Liver (tissue), 9 donors: ENCODE results near the gene IL22RA1. TPM values are rescaled to one million over a fixed set of nuclear protein-coding genes. Genes with fewer than 3 reads are reported as not detected.

Experiments
- DNase-seq: peaks from one replicate; pipeline ENCODE4 v3.0.0-alpha.2; 2017; ENCODE audit warnings: low spot score
- H3K27ac ChIP-seq, 2 donors: one replicate each; pipeline ENCODE4 v1.7.0; 2013; ENCODE audit warnings: inconsistent platforms in 2 of 2, low read length in 2 of 2, control low read depth in 1 of 2, low read depth in 1 of 2, mild to moderate bottlenecking in 1 of 2
- H3K27me3 ChIP-seq, 4 donors: one replicate each; pipeline versions ENCODE4 v1.6.1 to v1.7.0; 2013; ENCODE audit warnings: low read length in 3 of 4, inconsistent platforms in 1 of 4, mild to moderate bottlenecking in 1 of 4, moderate library complexity in 1 of 4; ENCODE audit not compliant: control insufficient read depth in 4 of 4, insufficient read depth in 4 of 4
- H3K36me3 ChIP-seq, 4 donors: one replicate each; pipeline versions ENCODE4 v1.6.1 to v1.7.0; 2013; ENCODE audit warnings: low read length in 3 of 4, mild to moderate bottlenecking in 3 of 4, low read depth in 1 of 4, moderate library complexity in 1 of 4; ENCODE audit not compliant: control insufficient read depth in 4 of 4, insufficient read depth in 3 of 4
- H3K4me1 ChIP-seq, 4 donors: one replicate each; pipeline versions ENCODE4 v1.6.1 to v1.7.0; 2013; ENCODE audit warnings: low read length in 3 of 4, mild to moderate bottlenecking in 3 of 4, moderate library complexity in 1 of 4; ENCODE audit not compliant: control insufficient read depth in 4 of 4, insufficient read depth in 4 of 4
- H3K4me3 ChIP-seq, 3 donors: one replicate each; pipeline versions ENCODE4 v1.6.1 to v1.7.0; 2013; ENCODE audit warnings: low read length in 3 of 3, control low read depth in 1 of 3, low read depth in 1 of 3, mild to moderate bottlenecking in 1 of 3
- H3K9ac ChIP-seq, 2 donors: one replicate each; pipeline ENCODE4 v1.7.0; 2013; ENCODE audit warnings: low read length in 2 of 2, mild to moderate bottlenecking in 2 of 2, moderate library complexity in 2 of 2, control low read depth in 1 of 2, low read depth in 1 of 2
- H3K9me3 ChIP-seq, 4 donors: one replicate each; pipeline versions ENCODE4 v1.6.1 to v1.7.0; 2013; ENCODE audit warnings: low read length in 3 of 4; ENCODE audit not compliant: control insufficient read depth in 4 of 4
- EGR1 ChIP-seq, 2 donors: IDR thresholded peaks; 2 replicates each; pipeline ENCODE4 v1.6.1; 2016 to 2018; ENCODE audit warnings: antibody characterized with exemption in 2 of 2, low read depth in 2 of 2
- FOXA2 ChIP-seq: IDR thresholded peaks from 2 replicates; pipeline ENCODE4 v1.6.1; 2016; ENCODE audit warnings: antibody characterized with exemption
- HNF4A ChIP-seq, 2 donors: conservative IDR thresholded peaks; 2 replicates each; pipeline ENCODE4 v1.6.1; 2016; ENCODE audit warnings: antibody characterized with exemption in 2 of 2, mild to moderate bottlenecking in 2 of 2
- HNF4G ChIP-seq: IDR thresholded peaks from 2 replicates; pipeline ENCODE4 v1.6.1; 2016; ENCODE audit warnings: antibody characterized with exemption
- JUND ChIP-seq, 2 donors: IDR thresholded peaks; 2 replicates each; pipeline ENCODE4 v1.6.1; 2016; ENCODE audit warnings: antibody characterized with exemption in 2 of 2
- NR2F2 ChIP-seq: IDR thresholded peaks from 2 replicates; pipeline ENCODE4 v1.6.1; 2016; ENCODE audit warnings: antibody characterized with exemption
- RAD21 ChIP-seq, 2 donors: IDR thresholded peaks; 2 replicates each; pipeline ENCODE4 v1.6.1; 2016; ENCODE audit warnings: antibody characterized with exemption in 2 of 2, mild to moderate bottlenecking in 2 of 2
- SP1 ChIP-seq: IDR thresholded peaks from 2 replicates; pipeline ENCODE4 v1.6.1; 2018; ENCODE audit warnings: antibody characterized with exemption, mild to moderate bottlenecking
- TAF1 ChIP-seq: conservative IDR thresholded peaks from 2 replicates; pipeline ENCODE4 v1.6.1; 2016; ENCODE audit warnings: antibody characterized with exemption, mild to moderate bottlenecking
- YY1 ChIP-seq: IDR thresholded peaks from 2 replicates; pipeline ENCODE4 v1.6.1; 2016; ENCODE audit warnings: antibody characterized with exemption, mild to moderate bottlenecking
- WGBS: extraction: QIAGEN DNeasy Blood & Tissue Kit; methylation state at CpG from one replicate; pipeline ENCODE4 v1.1.7; 2013; 5-methylcytosine and 5-hydroxymethylcytosine counted together
- polyA plus RNA-seq, 2 donors: library from polyadenylated mRNA; stranded (reverse) in 1 of 2; unstranded in 1 of 2; fragments of 200-250 nt in 1 of 2; fragments of >200 nt in 1 of 2; fragmentation: Nextera tagmentation in 1 of 2; extraction: Ambion mirVana in 1 of 2; gene quantifications; one replicate each; pipeline versions ENCODE4 v1.2.1 to v1.2.3, GENCODE V29; 2013 to 2015
- total RNA-seq, 2 donors: library from RNA; depleted of rRNA; stranded (reverse); fragments of >200 nt; gene quantifications; one replicate each; pipeline ENCODE4 v1.2.3, GENCODE V29; 2014
- TF ChIP-seq, protein P1 (sequence below): IDR thresholded peaks from 2 replicates; pipeline ENCODE4 v1.6.1; 2016; ENCODE audit warnings: antibody characterized with exemption
- TF ChIP-seq, protein P2 (sequence below): IDR thresholded peaks from 2 replicates; pipeline ENCODE4 v1.6.1; 2016; ENCODE audit warnings: antibody characterized with exemption
- TF ChIP-seq, protein P3 (sequence below): IDR thresholded peaks from 2 replicates; pipeline ENCODE4 v1.6.1; 2016; ENCODE audit warnings: antibody characterized with exemption
- donor health status: healthy.
- donor health status: healthy.
- donor health status: healthy.
- donor health status: healthy.
- donor health status: healthy.

Gene IL22RA1
- total and polyA plus RNA-seq, 4 donors = 2.1 to 4.5 (median 3.4) TPM

DNA sequence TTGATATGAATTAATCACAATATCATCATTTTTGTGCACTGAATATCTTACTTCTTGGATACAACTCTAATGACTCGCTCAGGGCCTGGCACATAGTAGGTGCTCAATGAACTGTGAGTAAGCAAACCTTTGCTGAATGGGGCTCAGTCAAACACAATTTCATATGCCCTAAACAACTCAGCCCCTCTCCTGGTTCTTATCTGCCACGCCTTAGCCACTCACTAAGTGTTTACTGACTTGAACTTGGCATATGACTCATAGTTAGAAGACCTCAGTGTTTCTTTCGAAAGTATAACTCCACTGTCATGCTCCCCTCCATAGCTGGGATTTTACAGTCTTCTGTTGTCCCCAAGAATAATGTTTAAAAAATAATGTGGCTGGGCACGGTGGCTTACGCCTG lies 48.9 kb upstream of the IL22RA1 start (continued):
- TF ChIP-seq YY1 (no peak), NR2F2 (no peak), SP1 (no peak)

DNA sequence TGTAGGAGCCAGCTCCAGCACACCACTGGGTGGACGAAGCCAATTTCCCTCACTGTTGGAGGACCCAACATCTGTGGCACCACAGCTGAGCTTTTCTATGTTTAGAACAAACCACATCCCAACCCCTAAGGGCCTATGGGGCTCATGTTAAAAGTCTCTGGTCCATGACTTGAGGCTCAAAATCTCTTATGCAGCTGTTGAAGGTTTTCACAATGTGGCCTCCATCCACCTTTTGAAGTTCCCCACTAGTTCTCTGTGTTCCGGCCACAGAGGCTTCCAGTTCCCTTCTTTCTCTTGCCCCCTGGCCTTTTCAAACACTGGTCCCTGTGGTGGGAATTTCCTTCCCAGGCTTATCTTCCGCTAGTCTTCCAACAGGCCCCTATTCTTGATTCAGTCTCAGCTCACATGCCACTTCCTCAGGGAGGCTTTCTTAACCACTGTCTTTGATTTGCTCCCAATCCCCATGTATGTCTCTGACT lies 48.1 kb upstream of the IL22RA1 start:
- no peaks in the 10 kb centered on the region for H3K36me3 ChIP-seq
- no peak overlapping the region for H3K9ac ChIP-seq
- no peaks in the 10 kb centered on the region for H3K9me3 ChIP-seq
- WGBS = 92% methylated on average over 3 of the region's 3 CpGs
- peak overlapping the region in 1 of 2 donors; percentile 69 for H3K27ac ChIP-seq
- DNase-seq = no peak
- no peak overlapping the region for H3K4me3 ChIP-seq
- no peaks in the 10 kb centered on the region for H3K27me3 ChIP-seq
- peaks cover 7 to 26% (median 15%) of the 10 kb centered on the region in 4 donors for H3K4me1 ChIP-seq
- TF ChIP-seq NR2F2 = no peak
- no peak for TF ChIP-seq YY1
- TF ChIP-seq, protein P1, sequence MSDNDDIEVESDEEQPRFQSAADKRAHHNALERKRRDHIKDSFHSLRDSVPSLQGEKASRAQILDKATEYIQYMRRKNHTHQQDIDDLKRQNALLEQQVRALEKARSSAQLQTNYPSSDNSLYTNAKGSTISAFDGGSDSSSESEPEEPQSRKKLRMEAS = no peak
- TF ChIP-seq SP1 = no peak
- TF ChIP-seq TAF1 = no peak
- no peak for TF ChIP-seq RAD21 (IDR thresholded peaks at IDR 0.05)
- no peak for TF ChIP-seq JUND (IDR thresholded peaks at IDR 0.05)
- TF ChIP-seq EGR1 (IDR thresholded peaks at IDR 0.05; ENCODE audit: low read depth in 2 of 2) = no peak
- TF ChIP-seq, protein P2, sequence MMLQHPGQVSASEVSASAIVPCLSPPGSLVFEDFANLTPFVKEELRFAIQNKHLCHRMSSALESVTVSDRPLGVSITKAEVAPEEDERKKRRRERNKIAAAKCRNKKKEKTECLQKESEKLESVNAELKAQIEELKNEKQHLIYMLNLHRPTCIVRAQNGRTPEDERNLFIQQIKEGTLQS = no peak
- TF ChIP-seq, protein P3, sequence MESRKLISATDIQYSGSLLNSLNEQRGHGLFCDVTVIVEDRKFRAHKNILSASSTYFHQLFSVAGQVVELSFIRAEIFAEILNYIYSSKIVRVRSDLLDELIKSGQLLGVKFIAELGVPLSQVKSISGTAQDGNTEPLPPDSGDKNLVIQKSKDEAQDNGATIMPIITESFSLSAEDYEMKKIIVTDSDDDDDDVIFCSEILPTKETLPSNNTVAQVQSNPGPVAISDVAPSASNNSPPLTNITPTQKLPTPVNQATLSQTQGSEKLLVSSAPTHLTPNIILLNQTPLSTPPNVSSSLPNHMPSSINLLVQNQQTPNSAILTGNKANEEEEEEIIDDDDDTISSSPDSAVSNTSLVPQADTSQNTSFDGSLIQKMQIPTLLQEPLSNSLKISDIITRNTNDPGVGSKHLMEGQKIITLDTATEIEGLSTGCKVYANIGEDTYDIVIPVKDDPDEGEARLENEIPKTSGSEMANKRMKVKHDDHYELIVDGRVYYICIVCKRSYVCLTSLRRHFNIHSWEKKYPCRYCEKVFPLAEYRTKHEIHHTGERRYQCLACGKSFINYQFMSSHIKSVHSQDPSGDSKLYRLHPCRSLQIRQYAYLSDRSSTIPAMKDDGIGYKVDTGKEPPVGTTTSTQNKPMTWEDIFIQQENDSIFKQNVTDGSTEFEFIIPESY = no peak
- no peak for TF ChIP-seq FOXA2
- TF ChIP-seq HNF4G = no peak

DNA sequence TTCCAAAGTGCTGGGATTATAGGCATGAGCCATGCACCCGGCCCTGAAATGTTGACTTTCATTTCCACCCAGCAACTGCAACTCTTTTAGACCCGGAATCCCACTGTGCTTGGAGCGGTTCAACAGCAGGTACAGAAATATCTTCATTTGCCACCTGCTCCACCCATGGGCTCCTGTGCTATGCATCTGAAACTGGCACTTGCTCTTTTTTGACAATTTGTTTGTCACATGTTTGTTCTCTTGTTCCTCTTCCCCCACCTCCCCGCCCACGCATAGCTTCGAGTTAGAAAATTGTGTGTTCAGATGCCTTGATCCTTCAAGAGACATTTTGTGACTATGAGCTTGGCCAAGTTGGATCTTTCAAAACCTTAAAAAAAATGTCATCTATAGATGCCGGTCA lies 46.6 kb upstream of the IL22RA1 start:
- H3K27ac ChIP-seq = peak overlapping the region; percentile 49 to 69
- no peak overlapping the region for H3K9ac ChIP-seq
- H3K27me3 ChIP-seq = no peaks in the 10 kb centered on the region
- no peaks in the 10 kb centered on the region for H3K9me3 ChIP-seq
- peaks cover 14 to 39% (median 24%) of the 10 kb centered on the region in 4 donors for H3K4me1 ChIP-seq
- DNase-seq = no peak
- peak overlapping the region in 1 of 3 donors; percentile 12 for H3K4me3 ChIP-seq
- 82% methylated on average over 7 of the region's 7 CpGs for WGBS
- TF ChIP-seq HNF4G (no peak), TAF1 (no peak), RAD21 (IDR thresholded peaks at IDR 0.05) (no peak), HNF4A (conservative IDR thresholded peaks at IDR 0.05) (no peak)
- TF ChIP-seq, protein P2 = no peak
- no peaks in the 10 kb centered on the region for H3K36me3 ChIP-seq
